Inferior parietal cortex (tissue), 1 donor: Measurements from ENCODE around the gene BMS1.
A peak's percentile ranks its signal among the peaks of the same experiment; 100 is the strongest.
"Not testable (repeated sequence)": the region's sequence is repeated elsewhere in the genome, so short reads cannot be mapped to it uniquely, and the experiment has no call there.

Experiments used
- DNase-seq: peaks from one replicate; pipeline ENCODE4 v3.0.0-alpha.2; 2016; ENCODE audit errors: extremely low spot score

BMS1 gene

DNA sequence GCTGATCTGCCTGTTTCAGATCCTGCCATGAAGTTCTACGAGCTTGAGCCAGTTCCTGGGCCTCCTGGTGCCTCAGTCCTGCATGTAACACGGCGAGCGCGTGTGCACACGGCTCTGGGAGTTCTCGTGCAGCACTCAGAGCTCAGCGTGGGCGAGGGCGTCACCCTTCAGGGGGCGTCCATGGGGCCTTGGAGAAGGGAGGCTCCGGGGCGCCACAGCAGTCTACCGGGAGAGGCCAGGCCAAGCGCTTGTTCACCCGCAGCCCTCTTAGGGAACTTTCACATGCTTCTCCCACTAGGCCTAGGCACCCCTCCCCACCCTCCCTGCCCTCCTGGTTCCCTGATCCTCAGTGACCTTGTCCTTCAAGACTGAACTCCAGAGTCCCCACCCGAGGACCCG, 83.1 kb downstream of the BMS1 start:
- DNase-seq: no peak

DNA sequence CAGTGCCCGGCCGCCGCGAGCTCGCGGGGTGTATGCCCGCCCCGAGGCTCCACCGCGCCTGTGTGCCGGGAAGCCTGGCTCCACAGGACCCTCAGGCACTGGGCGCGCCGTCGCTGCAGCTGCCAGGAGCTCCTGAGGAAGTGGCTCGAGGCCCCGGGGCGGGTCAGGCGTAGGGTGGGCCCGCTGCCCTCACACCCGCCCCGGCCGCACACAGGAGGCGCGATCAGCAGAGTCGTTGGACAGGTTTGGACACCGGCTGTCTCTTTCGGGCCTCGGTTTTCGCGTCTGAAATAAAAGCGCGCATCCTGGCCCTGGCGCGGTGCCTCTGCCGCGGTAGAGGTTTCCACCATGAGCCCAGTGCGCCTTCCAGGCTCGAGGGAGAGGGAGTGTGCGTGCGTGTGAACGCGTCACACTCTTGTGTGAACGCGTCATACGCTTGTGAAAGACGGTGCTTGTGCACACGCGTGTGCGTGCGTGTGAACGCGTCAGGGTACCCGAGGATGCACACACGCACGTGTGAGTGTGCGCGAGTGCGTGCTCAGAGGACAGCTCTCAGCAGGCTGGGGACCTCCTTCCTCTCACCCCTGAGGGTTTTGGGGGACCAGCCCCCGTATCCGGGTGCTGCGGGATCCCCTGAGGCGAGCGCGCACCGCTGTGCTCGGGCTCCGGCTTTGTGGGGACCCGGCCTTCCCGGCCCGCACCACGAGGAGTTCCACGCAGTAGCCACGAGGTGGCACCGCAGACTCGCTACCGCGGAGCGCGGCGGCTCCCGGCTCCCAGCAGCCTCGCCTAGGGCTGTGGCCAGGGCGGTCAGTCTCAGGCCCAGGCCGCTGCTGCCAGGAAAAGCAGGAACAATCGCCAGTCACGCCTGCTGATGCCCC, 83.8 kb downstream of the BMS1 start:
- DNase-seq: peak; percentile 74

DNA sequence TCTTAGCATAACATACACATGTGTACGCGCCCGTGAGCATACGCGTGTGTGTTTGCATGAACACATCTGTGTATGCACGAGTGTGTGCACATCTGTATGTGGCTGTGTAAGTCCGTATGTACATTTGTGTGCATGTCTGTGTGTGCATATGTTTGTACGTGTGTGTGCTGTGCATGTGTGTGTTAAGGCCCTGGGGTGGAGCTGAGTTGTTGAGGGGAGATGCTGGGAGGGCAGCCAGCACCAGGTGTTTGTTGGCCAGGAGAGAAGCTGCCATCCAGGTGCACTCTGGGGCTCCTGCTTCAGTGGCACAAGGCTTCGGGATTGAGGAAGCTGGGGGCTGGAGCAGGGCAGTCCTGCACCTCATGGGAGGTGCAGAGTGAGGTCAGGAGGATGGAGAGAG, 85.0 kb downstream of the BMS1 start:
- DNase-seq: no peak

DNA sequence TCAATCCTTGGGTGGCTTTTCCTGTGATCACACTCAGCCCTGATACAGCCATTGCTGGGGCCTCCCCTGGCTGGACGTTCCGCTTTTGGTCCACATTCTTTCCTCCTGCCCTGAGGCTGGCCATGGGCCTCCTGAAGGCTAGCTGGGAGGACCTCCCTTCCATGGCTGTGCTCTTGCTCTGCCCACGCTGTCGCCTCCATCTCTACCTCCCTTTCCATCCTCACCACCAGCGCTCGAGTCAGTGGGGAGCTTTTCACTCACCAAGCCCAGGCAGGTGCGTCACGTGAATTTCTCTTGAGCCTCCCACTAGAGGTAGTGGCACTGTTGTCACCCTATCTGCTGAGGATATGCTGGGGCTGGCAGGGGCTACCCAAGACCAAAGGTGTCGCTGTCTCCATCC, 85.9 kb downstream of the BMS1 start:
- DNase-seq: no peak

GRCh38 chr10:42869977-42870350, 87.4 kb downstream of the BMS1 start:
- no peak for DNase-seq

DNA sequence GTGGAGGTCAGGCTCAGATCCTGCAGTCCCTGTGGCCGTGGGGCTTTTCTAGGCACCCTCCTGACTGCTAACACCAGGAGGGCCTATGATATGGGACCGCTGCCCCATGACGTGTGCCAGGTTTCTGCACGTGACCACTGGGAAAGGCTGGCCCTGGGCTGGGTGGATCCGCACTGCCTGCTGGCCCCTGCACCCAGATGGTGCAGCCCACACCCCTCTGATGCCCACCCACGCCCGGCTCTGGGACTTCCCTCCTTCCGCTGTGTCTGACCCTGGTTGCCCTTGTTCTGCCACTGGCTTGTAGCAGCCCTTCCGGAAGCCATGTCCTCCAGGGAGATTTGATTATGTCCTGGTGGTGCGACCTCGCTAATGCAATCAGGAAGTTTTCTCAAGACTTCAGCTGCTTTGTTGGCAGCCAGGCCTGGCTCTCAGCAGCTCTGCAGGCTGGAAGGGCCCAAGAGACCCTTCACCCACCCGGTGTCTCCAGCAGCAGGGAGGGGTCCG, 88.6 kb downstream of the BMS1 start:
- DNase-seq: not testable (repeated sequence)

DNA sequence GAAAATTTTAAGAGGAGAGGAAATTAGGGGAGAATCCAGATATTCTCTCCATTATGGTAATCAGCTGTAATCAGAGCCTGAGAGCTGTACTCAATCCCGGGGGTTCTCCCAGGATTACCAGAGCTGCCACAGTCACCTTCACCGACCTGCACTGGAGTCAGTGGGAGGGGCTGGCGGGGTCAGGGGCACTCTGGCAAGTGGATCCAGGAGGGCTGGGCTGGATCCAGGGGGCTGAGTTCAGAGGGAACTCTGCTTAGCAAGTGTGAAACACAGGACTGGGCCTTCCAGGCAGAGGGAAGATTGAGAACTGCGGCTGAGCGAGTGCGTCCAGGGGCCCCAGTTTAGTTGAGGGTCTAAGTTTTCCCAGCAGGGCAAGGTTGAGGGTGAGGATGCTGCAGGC, 89.2 kb downstream of the BMS1 start:
- DNase-seq: no peak

DNA sequence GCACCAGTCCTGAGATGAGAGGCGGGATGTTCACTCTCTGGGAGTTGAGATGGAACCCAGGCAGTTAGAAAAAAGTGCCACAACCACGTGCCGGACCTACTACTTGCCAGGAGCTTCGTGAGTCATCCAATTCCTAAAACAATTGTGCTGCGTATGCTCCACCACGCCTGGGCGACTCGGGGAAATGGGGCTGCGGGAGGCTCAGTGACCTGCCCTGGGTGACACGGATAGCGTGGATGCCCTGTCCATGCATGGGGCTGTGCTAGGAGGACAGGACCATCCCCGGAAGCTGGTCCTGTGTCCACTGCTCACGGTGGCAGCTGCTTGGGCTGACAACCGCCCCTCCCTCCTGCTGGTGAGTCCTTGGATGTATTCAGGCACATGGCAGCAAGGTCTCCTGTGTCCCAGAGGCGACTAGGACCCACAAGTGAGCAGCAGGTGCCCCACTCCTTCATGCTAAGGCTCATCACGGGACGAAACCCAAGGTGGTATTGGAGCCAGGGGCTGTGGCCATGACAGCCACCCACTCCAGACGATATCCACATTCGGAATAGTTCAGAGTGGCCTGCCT, 90.4 kb downstream of the BMS1 start:
- no peak for DNase-seq

DNA sequence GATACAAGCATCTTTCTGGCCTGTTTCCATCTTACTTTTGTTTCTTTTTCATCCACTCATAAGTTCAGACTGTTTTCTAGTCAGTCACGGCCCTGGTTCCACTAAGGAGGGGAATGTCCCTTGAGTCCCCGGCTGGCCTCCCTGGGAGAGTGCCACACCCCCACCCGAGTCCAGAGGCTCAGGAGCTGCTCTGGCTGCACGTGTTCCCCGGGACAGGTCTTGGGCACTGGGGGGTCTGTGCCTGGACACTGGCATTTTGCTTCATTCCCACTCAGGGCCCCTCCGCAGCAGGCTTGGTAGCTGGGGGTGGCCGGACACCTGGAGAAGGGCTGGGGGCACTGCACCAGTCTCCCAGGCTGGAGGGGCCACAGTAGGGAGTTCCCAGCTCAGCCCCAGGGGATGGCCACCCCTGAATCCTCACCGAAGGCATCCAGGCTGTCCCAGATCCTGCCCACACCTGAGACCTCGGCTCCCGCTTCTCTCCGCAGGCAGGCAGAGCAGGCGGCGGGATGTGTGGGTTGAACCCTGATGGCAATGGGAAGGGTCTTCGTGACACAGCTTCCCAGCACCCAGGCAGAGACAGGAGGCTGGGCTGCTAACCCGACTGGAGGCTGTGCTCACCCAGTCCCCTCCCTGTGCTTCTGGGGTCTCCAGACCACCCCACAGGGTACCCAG, 92.3 kb downstream of the BMS1 start:
- no peak for DNase-seq

- DNase-seq: no peak
These were observed 92.8 kb downstream of the BMS1 start for GRCh38 chr10:42875388-42875755.

- DNase-seq: no peak
These were observed 93.3 kb downstream of the BMS1 start for GRCh38 chr10:42875798-42876341.

GRCh38 chr10:42876476-42876875, 93.9 kb downstream of the BMS1 start:
- DNase-seq: no peak

DNA sequence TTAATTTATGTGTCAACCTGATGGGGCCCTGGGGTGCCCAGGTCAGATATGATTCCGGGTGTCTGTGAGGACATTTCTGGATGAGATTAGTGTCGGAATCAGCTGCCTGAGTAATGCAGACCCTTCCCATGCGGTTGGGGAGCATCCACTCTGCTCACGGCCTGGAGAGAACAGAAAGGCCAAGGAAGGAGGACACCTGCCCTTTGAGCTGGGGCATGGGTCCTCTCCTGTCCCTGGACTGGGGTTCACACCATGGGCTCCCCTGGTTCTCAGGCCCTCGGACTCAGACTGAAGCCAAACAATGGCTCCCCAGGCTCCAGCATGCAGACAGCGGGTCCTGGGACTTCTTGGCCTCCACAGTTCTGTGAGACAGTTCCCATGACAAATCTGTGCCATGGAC, 94.3 kb downstream of the BMS1 start:
- no peak for DNase-seq

- no peak for DNase-seq
These were observed 95.0 kb downstream of the BMS1 start for GRCh38 chr10:42877496-42878030.

DNA sequence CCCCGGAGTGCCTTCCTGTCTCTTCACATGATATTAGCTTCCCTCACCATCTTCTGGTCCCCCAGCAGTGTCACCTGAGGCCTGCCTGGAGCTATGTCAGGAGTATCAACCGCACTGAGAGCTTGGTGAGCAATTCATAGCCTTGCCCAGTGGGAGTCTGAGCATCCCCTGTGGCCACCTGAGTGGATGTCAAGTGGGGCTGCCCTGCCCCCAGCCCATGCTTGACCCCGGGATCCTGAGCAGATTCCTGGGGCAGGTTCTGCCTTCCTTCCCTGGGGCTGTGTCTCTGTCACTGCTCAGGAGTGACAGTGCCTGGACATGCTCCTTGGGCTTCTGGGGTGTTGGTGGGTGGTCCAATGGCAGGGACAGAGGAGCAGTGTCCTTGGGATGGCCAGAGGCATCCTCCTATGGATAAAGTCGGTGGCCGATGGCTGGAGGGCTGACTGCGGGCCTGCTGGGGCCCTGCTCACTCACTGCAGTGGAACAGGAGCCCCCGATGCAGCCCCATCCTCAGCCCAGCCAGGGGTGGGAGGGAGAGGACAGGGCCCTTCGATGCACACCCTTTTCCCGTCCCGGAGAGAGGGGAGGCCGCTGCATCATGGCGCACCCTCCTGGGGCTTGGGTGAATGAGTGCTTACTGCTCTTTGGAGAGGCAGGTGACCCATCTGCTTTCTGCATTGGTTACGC, 95.7 kb downstream of the BMS1 start:
- DNase-seq: no peak

GRCh38 chr10:42878821-42879195, 96.2 kb downstream of the BMS1 start:
- no peak for DNase-seq

DNA sequence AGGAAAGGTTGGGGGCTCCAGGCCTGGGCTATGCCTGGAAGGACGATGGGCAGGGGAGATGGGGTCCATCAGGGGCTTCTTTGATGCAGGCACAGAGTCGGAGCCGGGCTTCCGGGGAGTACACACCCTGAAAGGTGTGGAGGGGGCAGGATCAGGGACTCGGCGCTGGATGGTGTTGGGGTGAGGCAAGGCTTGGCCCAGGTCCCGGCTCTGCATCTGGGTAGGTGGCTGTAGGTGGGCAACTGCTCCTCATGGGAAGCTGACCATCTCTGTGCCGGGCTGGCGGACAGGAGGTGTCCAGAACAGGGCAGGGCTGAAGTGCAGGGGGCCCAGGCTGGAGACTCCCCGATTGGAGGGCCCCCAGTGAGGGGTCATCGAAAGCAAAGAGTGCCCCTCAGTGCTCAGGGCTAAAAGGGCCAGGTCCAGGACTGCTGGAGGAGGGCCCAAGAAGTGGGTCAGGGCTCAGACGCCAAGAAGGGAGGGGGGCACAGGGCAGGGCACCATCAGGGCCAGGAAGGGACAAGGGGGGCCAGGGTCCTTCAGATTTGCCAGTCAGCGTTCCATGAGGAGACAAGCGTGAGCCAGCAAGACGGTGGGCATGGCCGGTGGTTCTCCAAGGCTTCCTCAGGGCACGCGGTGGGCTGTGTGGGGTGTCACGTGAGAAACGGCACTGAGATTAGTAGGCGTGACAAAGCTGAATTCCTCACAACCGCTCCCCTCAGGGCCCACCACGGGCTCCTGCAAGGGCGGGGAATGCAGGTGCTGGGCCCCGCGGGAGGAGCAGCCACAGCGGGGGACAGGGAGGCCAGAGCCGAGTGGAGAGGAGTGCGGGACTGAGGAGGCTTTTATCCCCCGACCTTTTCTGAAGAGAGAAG, 97.0 kb downstream of the BMS1 start:
- DNase-seq: no peak

- DNase-seq: no peak
These were observed 97.6 kb downstream of the BMS1 start for GRCh38 chr10:42880255-42880620.

DNA sequence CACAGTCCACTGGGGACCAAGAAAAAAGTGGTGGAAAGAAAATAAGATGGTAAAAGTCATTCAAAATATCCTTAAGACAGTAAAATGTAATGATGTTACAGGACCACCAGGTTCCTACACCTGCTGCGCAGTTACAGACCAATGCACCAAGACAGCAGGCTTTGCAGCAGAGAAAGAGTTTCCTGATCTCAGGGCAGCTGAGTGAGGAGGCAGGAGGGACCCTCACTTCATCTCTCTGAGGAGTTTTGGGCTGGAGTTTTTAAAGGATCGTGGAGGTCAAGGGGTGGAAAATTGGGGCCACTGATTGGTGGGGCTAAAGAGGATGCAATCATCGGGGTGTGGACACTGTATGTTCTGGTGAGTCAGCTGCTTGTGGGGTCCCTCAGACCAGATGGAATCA, 100.0 kb downstream of the BMS1 start:
- no peak for DNase-seq
